NCI-H128 (cell line): Measurements from ENCODE around the gene GRM4.

Source experiments
- DNase-seq: peaks from one replicate; lab custom pipeline; 2025; ENCODE audit not compliant: unreplicated experiment; lab: John Stamatoyannopoulos, UW

The GRM4 gene

DNA sequence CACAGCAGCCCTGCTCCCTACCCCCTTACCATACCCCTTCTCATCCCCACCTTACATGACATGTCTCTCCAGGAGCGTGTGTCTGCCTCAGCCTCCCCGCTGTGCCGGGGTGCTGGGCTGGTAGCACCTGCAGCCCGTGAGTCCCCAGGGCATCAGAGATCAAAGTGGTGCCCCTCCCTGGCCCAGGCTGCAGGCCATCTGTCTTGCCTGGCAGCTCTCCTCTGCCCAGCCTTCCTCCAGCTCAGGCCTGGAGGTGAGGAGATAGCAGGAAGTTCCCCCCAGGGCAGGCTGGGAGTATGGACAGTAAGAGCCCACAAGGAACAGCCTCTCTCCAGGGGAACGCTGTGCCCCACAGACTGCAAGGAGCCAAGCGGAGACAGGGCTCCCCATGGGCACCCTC lies 35.3 kb downstream of the GRM4 start:
- no peak for DNase-seq

- no peak for DNase-seq
Observed at GRCh38 chr6:34108176-34108575, 37.7 kb downstream of the GRM4 start.

DNA sequence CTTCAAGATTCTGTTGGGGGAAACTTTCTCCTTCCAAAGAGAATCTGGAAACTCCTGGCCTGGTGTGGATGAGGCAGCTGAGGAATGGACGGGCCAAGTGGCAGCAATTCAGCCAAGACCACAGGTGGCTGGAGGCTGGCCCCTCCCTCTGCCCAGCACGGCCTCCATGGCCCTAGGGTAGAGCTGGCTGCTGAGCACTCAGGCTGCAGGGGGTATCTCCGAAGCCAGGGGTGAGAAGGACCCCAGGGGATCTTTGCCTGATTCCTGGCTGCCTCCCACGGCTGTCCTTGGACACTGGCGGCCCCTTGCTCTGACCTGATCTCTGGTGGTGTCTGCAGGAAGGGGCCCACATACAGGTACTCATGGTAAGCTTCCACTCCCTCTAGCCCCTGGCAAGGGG lies 39.0 kb downstream of the GRM4 start:
- DNase-seq, result no peak

GRCh38 chr6:34106421-34106820 lies 39.5 kb downstream of the GRM4 start:
- DNase-seq, result no peak

DNA sequence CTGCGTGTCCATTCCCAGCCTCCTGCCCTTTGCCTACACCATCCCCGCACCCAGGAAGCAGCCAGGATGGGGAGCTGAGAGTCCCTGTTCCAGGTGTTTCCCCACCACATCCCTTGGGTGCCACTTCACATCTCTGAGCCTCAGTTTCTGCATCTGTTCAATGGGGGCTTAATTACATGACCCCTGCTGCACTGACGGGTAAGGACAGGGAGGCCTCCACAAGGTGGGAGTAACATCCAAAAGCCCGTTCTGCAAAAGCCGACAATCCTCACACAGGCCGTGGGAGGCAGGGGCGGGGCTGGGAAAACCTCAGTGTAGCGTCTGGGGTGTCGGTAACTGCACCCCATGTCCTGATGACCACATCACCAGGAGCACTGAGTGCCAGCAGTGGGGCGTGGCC lies 41.3 kb downstream of the GRM4 start:
- no peak for DNase-seq

- no peak for DNase-seq
Observed at GRCh38 chr6:34104186-34104585, 41.7 kb downstream of the GRM4 start.

GRCh38 chr6:34103321-34103720 lies 42.6 kb downstream of the GRM4 start:
- DNase-seq, result no peak

- DNase-seq, result no peak
Observed at GRCh38 chr6:34102696-34103095, 43.2 kb downstream of the GRM4 start.

DNA sequence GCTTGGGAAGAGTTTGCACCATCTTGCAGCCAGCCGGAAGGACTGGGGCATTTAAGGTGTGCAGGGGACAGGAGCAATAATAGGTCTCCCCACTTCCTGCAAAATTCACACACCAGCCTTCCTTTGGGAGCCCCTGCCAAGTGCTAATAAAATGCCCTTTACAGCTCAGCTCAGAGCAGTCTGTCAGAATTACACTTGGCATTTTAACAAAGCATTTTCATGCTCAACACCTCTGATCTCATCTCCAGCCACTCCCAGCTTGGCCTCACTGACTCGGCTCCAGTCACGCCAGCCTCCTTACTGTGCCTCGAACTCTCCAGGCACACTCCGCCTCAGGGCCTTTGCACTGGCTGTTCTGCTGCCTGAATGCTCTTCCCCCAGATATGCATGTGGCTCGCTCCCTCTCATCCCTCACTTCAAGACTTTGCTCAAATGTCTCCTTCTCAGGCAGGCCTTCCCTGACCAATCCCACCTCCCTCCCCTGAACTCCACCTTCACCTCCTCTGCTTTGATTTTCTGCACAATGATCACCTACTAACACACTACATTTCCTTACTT lies 43.7 kb downstream of the GRM4 start:
- no peak for DNase-seq

DNA sequence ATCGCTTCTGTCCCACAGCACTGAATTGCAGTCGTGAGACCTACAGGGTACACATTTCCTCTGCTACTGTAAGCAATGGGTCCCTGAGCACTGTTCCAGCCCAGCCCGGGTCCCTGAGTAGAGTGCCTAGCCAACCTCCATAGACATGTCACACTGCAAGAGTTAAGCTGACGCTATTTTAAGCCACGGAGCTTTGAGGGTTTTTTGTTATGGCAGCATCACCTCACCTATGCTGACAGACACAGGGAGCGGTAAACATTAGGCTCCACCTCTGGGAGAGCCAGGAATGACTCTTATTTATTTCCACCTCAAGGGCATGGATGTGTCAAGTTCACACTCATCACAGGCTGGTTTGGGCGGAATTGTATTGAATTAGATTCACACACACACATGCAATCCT lies 45.1 kb downstream of the GRM4 start:
- DNase-seq, result no peak

DNA sequence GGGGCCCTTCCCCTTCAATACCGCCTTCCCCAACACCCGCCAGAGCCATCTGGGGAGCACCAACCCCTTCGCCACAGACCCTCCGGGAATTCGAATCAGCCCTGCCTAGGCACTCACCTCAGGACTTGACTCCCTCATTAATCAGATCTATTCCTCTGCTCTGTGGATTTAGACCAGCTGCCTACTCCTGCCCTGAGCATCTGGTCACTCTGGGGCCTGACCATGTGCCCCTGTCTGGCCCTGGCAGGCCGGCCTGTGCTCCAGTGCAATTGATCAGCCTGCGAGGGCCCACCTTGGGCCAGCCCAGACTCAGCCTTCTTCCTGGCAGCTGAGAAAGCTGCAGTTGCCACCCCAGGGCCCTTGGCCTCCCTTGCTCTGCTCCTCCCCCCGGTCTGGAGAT lies 46.0 kb downstream of the GRM4 start:
- no peak for DNase-seq

DNA sequence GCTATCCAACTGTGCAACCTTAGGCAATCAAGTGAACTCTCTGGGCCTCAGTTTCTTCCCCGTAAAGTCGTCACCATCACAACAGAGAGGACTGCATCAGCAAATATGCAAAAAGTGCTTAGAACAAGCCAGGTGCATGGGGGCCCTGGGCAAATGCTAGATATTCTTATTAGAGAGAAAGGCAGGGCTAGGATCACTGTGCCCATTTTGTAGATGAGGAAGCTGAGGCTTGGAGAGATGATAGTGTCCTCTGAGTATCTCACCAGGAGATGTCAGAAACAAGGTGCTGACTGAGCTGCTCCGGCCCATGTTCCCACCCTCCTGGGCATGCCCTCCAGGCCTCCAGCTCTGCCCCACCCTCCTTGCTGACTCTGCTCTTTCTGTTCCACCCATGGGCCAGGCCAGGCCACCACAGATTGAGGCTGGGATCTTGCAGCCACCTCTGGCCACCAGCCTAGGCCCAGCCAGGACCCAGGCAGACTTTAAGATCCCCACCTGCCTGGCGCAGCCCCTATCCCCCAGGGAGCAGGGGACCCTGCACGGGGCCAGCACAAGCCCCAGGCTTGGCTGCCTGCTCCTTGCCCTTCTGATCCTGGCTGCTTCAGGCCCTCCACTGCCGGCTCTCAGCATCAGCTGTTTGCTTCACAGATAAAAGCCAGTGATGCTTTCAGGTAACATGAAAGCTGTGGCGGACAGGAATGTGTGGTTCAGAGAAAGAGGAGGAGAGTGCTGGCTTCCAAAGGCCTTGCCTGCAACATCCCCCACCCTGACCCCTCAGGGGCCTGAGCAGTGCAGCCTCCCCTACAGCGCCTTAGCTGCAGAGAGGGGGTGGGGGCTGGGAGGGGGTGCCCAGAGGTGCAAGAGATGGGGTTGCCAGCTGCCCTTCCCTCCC lies 47.6 kb downstream of the GRM4 start:
- DNase-seq, result no peak

GRCh38 chr6:34096814-34097213 lies 49.1 kb downstream of the GRM4 start:
- DNase-seq, result no peak

DNA sequence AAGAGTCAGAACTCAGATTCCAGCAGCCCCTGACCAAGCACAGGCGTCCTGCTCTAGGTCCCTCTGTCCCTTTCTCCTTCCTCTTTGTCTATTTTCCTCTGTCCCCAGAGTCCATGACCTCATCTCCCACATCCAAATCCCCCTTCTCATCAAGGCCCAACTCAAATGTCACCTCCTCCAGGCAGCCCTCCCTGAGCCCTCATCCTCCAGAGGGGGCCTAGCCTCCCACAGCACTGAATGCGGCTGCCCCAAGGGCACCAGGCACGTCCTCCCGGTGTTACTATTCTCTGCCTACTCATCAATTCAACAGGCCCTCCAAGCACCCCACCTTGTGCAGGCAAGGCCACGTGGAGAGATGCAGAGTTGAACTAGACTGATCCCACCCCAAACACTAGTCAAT lies 49.7 kb downstream of the GRM4 start:
- DNase-seq, result no peak

- DNase-seq, result no peak
Observed at GRCh38 chr6:34095741-34096140, 50.1 kb downstream of the GRM4 start.

GRCh38 chr6:34095136-34095505 lies 50.8 kb downstream of the GRM4 start:
- DNase-seq, result no peak

- peak; percentile 56 for DNase-seq
Observed at GRCh38 chr6:34094474-34095135, 51.3 kb downstream of the GRM4 start.

- DNase-seq, result no peak
Observed at GRCh38 chr6:34093854-34094430, 51.9 kb downstream of the GRM4 start.

DNA sequence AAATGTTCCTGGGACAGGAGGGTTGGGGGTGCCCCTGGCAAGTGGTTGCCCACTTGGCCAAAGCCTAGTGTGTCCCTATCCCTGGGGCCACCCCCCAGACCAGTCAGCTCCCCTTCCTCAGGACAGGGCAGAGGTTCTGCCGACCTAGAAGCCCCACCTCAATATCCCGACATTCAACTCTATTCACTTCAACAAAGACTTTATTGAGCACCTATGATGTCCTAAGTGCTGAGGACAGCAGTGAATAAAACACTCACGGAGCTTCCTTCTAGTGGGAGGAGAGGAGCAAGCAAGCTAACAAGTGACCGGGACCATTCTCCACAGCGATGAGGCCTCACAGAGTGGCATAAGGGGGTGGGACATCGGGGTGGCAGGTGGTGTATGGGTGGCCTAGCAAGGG lies 52.7 kb downstream of the GRM4 start:
- no peak for DNase-seq

DNA sequence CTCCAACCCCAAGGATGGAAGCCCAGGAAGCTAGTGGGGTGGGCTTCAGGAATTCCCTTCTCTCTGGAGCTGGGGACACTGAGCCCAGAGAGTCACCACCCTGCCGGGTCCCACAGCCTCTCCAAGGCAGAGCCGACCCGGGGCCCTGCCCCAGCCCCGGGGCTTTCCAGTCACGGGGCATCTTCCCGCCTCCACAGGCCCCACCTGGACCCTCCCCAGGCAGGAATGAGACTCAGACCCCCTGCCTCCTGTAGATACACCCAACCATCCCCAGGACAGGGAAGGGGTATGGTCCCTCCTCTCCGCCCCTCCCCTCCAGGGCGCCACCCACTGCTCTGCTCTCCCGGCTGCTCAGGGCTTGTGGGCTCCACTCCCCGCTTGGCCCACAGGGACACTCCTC lies 53.3 kb downstream of the GRM4 start:
- no peak for DNase-seq

GRCh38 chr6:34090935-34091334 lies 55.0 kb downstream of the GRM4 start:
- DNase-seq, result no peak

DNA sequence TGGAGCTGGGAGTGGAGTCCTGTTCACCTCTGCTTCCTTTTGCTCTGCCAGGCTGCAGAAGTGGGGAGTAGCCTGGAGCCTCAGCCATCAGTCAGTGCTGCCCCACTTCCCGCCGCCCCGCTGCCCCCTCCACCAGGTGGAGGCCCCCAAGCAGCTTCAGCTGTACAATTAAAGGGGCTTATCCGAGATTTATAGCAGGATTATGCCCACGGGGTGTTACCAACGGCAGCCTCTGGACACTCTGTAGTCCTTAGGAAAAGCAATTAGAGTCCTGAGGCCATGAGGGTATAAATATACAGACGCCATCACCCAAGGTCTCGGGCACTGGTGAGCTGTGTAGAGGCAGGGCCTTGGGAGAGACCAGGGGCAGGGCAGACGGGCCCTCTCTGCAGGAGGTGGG lies 55.4 kb downstream of the GRM4 start:
- DNase-seq, result no peak
